ENCODE data around the gene RRP9.

Gene RRP9

GRCh38 chr3:51966016-51966415 lies 24.3 kb upstream of the RRP9 start:
- no peaks in the 10 kb centered on the region for H3K9me2 ChIP-seq (replicated peaks; ENCODE audit: insufficient read depth, low read length)
- no peak overlapping the region for H3K4me2 ChIP-seq (ENCODE audit: low read depth, low read length)
- no peak for TF ChIP-seq CTCF (IDR thresholded peaks at IDR 0.05; ENCODE audit: low read length)
- no peaks in the 10 kb centered on the region for H3K36me3 ChIP-seq (replicated peaks; ENCODE audit: insufficient read depth, low read length)
- H3K9ac ChIP-seq (ENCODE audit: low read length): no peak overlapping the region
- H3K27ac ChIP-seq (ENCODE audit: low read length): no peak overlapping the region
- H4K20me1 ChIP-seq (ENCODE audit: insufficient read depth, low read length): no peaks in the 10 kb centered on the region
- H2AFZ ChIP-seq (ENCODE audit: low read length): no peak overlapping the region
- no peaks in the 10 kb centered on the region for H3K9me3 ChIP-seq (replicated peaks; ENCODE audit: insufficient read depth, low read length)
- 0 out of 2 replicates have a peak, but pooled peaks cover 4% of the 10 kb centered on the region for H3K4me1 ChIP-seq (ENCODE audit: low read length)
- DNase-seq: no peak
- no peak overlapping the region for H3K4me3 ChIP-seq (ENCODE audit: low read length)
- no peaks in the 10 kb centered on the region for H3K79me2 ChIP-seq (ENCODE audit: low read length)
- H3K27me3 ChIP-seq (replicated peaks; ENCODE audit: insufficient read depth, low read length): no peaks in the 10 kb centered on the region
- H3F3A ChIP-seq (ENCODE audit: insufficient read depth, low read length): peaks cover 3% of the 10 kb centered on the region; the same call in 1 of the 2 replicates

GRCh38 chr3:51964521-51964920 lies 22.8 kb upstream of the RRP9 start:
- no peak for TF ChIP-seq CTCF (IDR thresholded peaks at IDR 0.05; ENCODE audit: low read length)
- TF ChIP-seq EZH2 (optimal IDR thresholded peaks at IDR 0.05; ENCODE audit: low read depth, low read length): no peak
- TF ChIP-seq EZH2phosphoT487 (IDR thresholded peaks at IDR 0.05; ENCODE audit: low read length): no peak
- H3K4me1 ChIP-seq (ENCODE audit: low read length): 0 out of 2 replicates have a peak, but pooled peaks cover 4% of the 10 kb centered on the region
- DNase-seq: no peak
- no peaks in the 10 kb centered on the region for H3K36me3 ChIP-seq (replicated peaks; ENCODE audit: insufficient read depth, low read length)
- no peaks in the 10 kb centered on the region for H3K27me3 ChIP-seq (replicated peaks; ENCODE audit: insufficient read depth, low read length)
- no peaks in the 10 kb centered on the region for H4K20me1 ChIP-seq (ENCODE audit: insufficient read depth, low read length)
- H3K79me2 ChIP-seq (ENCODE audit: low read length): no peaks in the 10 kb centered on the region
- H3K4me2 ChIP-seq (ENCODE audit: low read depth, low read length): no peak overlapping the region
- H2AFZ ChIP-seq (ENCODE audit: low read length): no peak overlapping the region
- H3K9me2 ChIP-seq (replicated peaks; ENCODE audit: insufficient read depth, low read length): no peaks in the 10 kb centered on the region
- H3K4me3 ChIP-seq (ENCODE audit: low read length): no peak overlapping the region
- H3K9me3 ChIP-seq (replicated peaks; ENCODE audit: insufficient read depth, low read length): no peaks in the 10 kb centered on the region
- H3F3A ChIP-seq (ENCODE audit: insufficient read depth, low read length): peaks cover 3% of the 10 kb centered on the region; the same call in 1 of the 2 replicates
- H3K27ac ChIP-seq (ENCODE audit: low read length): no peak overlapping the region
- no peak overlapping the region for H3K9ac ChIP-seq (ENCODE audit: low read length)

- Histone ChIP-seq H4K20me1 (ENCODE audit: insufficient read depth, low read length) (no peaks in the 10 kb centered on the region), H3F3A (ENCODE audit: insufficient read depth, low read length) (peaks cover 3% of the 10 kb centered on the region; the same call in 1 of the 2 replicates), H3K9ac (ENCODE audit: low read length) (no peak overlapping the region), H3K4me3 (ENCODE audit: low read length) (no peak overlapping the region), H3K4me2 (ENCODE audit: low read depth, low read length) (no peak overlapping the region), H3K36me3 (replicated peaks; ENCODE audit: insufficient read depth, low read length) (no peaks in the 10 kb centered on the region), H3K79me2 (ENCODE audit: low read length) (no peaks in the 10 kb centered on the region), H3K27ac (ENCODE audit: low read length) (no peak overlapping the region), H3K27me3 (replicated peaks; ENCODE audit: insufficient read depth, low read length) (no peaks in the 10 kb centered on the region), H3K4me1 (ENCODE audit: low read length) (0 out of 2 replicates have a peak, but pooled peaks cover 4% of the 10 kb centered on the region), H3K9me2 (replicated peaks; ENCODE audit: insufficient read depth, low read length) (no peaks in the 10 kb centered on the region), H3K9me3 (replicated peaks; ENCODE audit: insufficient read depth, low read length) (no peaks in the 10 kb centered on the region), H2AFZ (ENCODE audit: low read length) (no peak overlapping the region)
- no peak for DNase-seq
- TF ChIP-seq CTCF (IDR thresholded peaks at IDR 0.05; ENCODE audit: low read length) (no peak), EZH2 (optimal IDR thresholded peaks at IDR 0.05; ENCODE audit: low read depth, low read length) (no peak), EZH2phosphoT487 (IDR thresholded peaks at IDR 0.05; ENCODE audit: low read length) (no peak)
Observed at GRCh38 chr3:51963951-51964451, 22.3 kb upstream of the RRP9 start.

All from MM.1S (cell line).